PC-3 (cell line): ENCODE measurements around the gene HECTD1. TPM values are rescaled to one million over a fixed set of nuclear protein-coding genes. Genes with fewer than 3 reads are reported as not detected.

Experiments used
- ATAC-seq: fragments of 200-7000 bp; cut with Tn5 transposase; 2 replicates; pipeline ENCODE4 v1.9.1; 2020; ENCODE audit warnings: mild to moderate bottlenecking, moderate library complexity
- BruUV-seq: library from RNA; stranded (reverse); fragments of 400-500 nt; replicated peaks from 2 replicates; lab custom pipeline; 2021; lab: Mats Ljungman, UMichigan
- CTCF ChIA-PET: fragments of 300-600 bp; sonication (Branson Sonifier 250); formaldehyde crosslinking; loops from one replicate; lab custom pipeline; 2022; ENCODE audit warnings: antibody characterized with exemption; lab: Charles Lee
- POLR2A ChIA-PET: fragments of 300-600 bp; sonication (Branson Sonifier 250); formaldehyde crosslinking; loops from one replicate; lab custom pipeline; 2022; ENCODE audit warnings: antibody characterized with exemption; ENCODE audit not compliant: unreplicated experiment; lab: Charles Lee
- DNase-seq: peaks from one replicate; pipeline ENCODE4 v3.0.0-alpha.2; 2015
- H2AFZ ChIP-seq: fragments of 300-600 bp; sonication (generic); 2 replicates; pipeline ENCODE4 v1.6.0; 2016; ENCODE audit warnings: antibody characterized with exemption, low read length
- H3F3A ChIP-seq: fragments of 300-600 bp; sonication (generic); one replicate; pipeline ENCODE4 v1.6.0; 2017; ENCODE audit warnings: antibody characterized with exemption, low read length, control low read depth, mild to moderate bottlenecking; ENCODE audit not compliant: unreplicated experiment
- H3K27ac ChIP-seq: fragments of 300-600 bp; sonication (generic); 2 replicates; pipeline ENCODE4 v1.5.1; 2016; ENCODE audit warnings: mild to moderate bottlenecking, low read length
- H3K27me3 ChIP-seq: fragments of 300-600 bp; sonication (generic); 2 replicates; pipeline ENCODE4 v1.6.1; 2016; ENCODE audit warnings: low read length, mixed read lengths
- H3K36me3 ChIP-seq: fragments of 300-600 bp; sonication (generic); 2 replicates; pipeline ENCODE4 v1.6.1; 2016; ENCODE audit warnings: low read depth, mixed run types, low read length, mixed read lengths
- H3K4me1 ChIP-seq: fragments of 300-600 bp; sonication (generic); 2 replicates; pipeline ENCODE4 v1.5.1; 2016; ENCODE audit warnings: low read length; ENCODE audit not compliant: insufficient read depth
- H3K4me2 ChIP-seq: fragments of 300-600 bp; sonication (generic); 2 replicates; pipeline ENCODE4 v1.6.0; 2016; ENCODE audit warnings: low read length
- H3K4me3 ChIP-seq: fragments of 300-600 bp; sonication (generic); 2 replicates; pipeline ENCODE4 v1.5.1; 2016; ENCODE audit warnings: mild to moderate bottlenecking, low read length, mixed read lengths
- H3K79me2 ChIP-seq: fragments of 300-600 bp; sonication (generic); 2 replicates; pipeline ENCODE4 v1.6.1; 2017; ENCODE audit warnings: low read length, mixed read lengths
- H3K9ac ChIP-seq: fragments of 300-600 bp; sonication (generic); 2 replicates; pipeline ENCODE4 v1.6.0; 2016; ENCODE audit warnings: mild to moderate bottlenecking, low read length
- H3K9me2 ChIP-seq: fragments of 300-600 bp; sonication (generic); replicated peaks from 2 replicates; pipeline ENCODE4 v1.6.1; 2016; ENCODE audit warnings: mixed run types, low read length, mixed read lengths
- H3K9me3 ChIP-seq: fragments of 300-600 bp; sonication (generic); 2 replicates; pipeline ENCODE4 v1.6.1; 2016; ENCODE audit warnings: low read length, mixed read lengths
- H4K20me1 ChIP-seq: fragments of 300-600 bp; sonication (generic); 2 replicates; pipeline ENCODE4 v1.6.1; 2016; ENCODE audit warnings: low read length, mixed read lengths
- CTCF ChIP-seq: fragments of 300-600 bp; sonication (generic); conservative IDR thresholded peaks from 2 replicates; pipeline ENCODE4 v1.5.1; 2017; ENCODE audit warnings: antibody characterized with exemption, low read depth, mild to moderate bottlenecking, low read length
- EZH2 ChIP-seq: fragments of 300-600 bp; sonication (generic); IDR thresholded peaks from one replicate; pipeline ENCODE4 v1.6.1; 2017; ENCODE audit warnings: antibody characterized with exemption, mild to moderate bottlenecking, low read length; ENCODE audit not compliant: unreplicated experiment
- EZH2phosphoT487 ChIP-seq: fragments of 300-600 bp; sonication (generic); IDR thresholded peaks from 2 replicates; pipeline ENCODE4 v1.6.1; 2018; ENCODE audit warnings: mild to moderate bottlenecking, antibody characterized with exemption, low read length, borderline replicate concordance
- intact Hi-C: fragments of 100-400 bp; cut with micrococcal nuclease; formaldehyde crosslinking; loops from 2 replicates; pipeline ENCODE4 v1.9.0; 2023
- total RNA-seq: library from RNA; depleted of rRNA; stranded (reverse); fragments of >200 nt; gene quantifications from 2 replicates; pipeline ENCODE4 v1.2.3, GENCODE V29; 2014

HECTD1 gene
- total RNA-seq, 1 experiment from 2014 or later: 152 TPM

GRCh38 chr14:31126680-31127079 is 80.9 kb downstream of the HECTD1 start:
- H2AFZ ChIP-seq: no peak overlapping the region
- TF ChIP-seq EZH2phosphoT487 (no peak), EZH2 (no peak), CTCF (no peak)
- peaks cover 52% of the 10 kb centered on the region for H3K36me3 ChIP-seq
- H3K27ac ChIP-seq: no peak overlapping the region
- ChIA-PET CTCF (no interaction called here), POLR2A (no interaction called here)
- H4K20me1 ChIP-seq: no peaks in the 10 kb centered on the region
- H3K4me3 ChIP-seq: no peak overlapping the region
- DNase-seq: no peak
- no peaks in the 10 kb centered on the region for H3F3A ChIP-seq
- no peaks in the 10 kb centered on the region for H3K9me2 ChIP-seq
- no peaks in the 10 kb centered on the region for H3K79me2 ChIP-seq
- H3K4me1 ChIP-seq: no peaks in the 10 kb centered on the region
- H3K9ac ChIP-seq: no peak overlapping the region
- no peak for ATAC-seq
- intact Hi-C loops: no loop called here
- BruUV-seq: no TSS peak
- no peak overlapping the region for H3K4me2 ChIP-seq
- no peaks in the 10 kb centered on the region for H3K27me3 ChIP-seq
- H3K9me3 ChIP-seq: no peaks in the 10 kb centered on the region

- Histone ChIP-seq H3F3A (no peaks in the 10 kb centered on the region), H3K9ac (no peak overlapping the region), H3K36me3 (peaks cover 58% of the 10 kb centered on the region), H3K27me3 (no peaks in the 10 kb centered on the region), H3K4me1 (no peaks in the 10 kb centered on the region), H3K4me2 (no peak overlapping the region), H2AFZ (no peak overlapping the region), H3K9me3 (no peaks in the 10 kb centered on the region), H3K9me2 (no peaks in the 10 kb centered on the region), H4K20me1 (no peaks in the 10 kb centered on the region), H3K27ac (no peak overlapping the region), H3K4me3 (no peak overlapping the region), H3K79me2 (no peaks in the 10 kb centered on the region)
- DNase-seq: no peak
- ChIA-PET CTCF (no interaction called here), POLR2A (no interaction called here)
- intact Hi-C loops: no loop called here
- TF ChIP-seq CTCF (no peak), EZH2phosphoT487 (no peak), EZH2 (no peak)
- BruUV-seq: no TSS peak
- no peak for ATAC-seq
These were observed 82.4 kb downstream of the HECTD1 start for GRCh38 chr14:31125231-31125630.

- Histone ChIP-seq H3K9me3 (no peaks in the 10 kb centered on the region), H4K20me1 (no peaks in the 10 kb centered on the region), H3K4me1 (no peaks in the 10 kb centered on the region), H2AFZ (no peak overlapping the region), H3K4me3 (no peak overlapping the region), H3K27me3 (no peaks in the 10 kb centered on the region), H3F3A (no peaks in the 10 kb centered on the region), H3K9me2 (no peaks in the 10 kb centered on the region), H3K27ac (no peak overlapping the region), H3K4me2 (no peak overlapping the region), H3K9ac (no peak overlapping the region), H3K79me2 (no peaks in the 10 kb centered on the region), H3K36me3 (peaks cover 59% of the 10 kb centered on the region)
- TF ChIP-seq EZH2phosphoT487: no peak
- no peak for TF ChIP-seq CTCF
- TF ChIP-seq EZH2: no peak
- no peak for DNase-seq
- ATAC-seq: no peak
- intact Hi-C loops: no loop called here
- no TSS peak for BruUV-seq
- ChIA-PET POLR2A (no interaction called here), CTCF (no interaction called here)
These were observed 83.4 kb downstream of the HECTD1 start for GRCh38 chr14:31124197-31124596.
